Measurements from ENCODE around the gene MGLL. TPM values are rescaled to one million over a fixed set of nuclear protein-coding genes. Genes with fewer than 3 reads are reported as not detected.
A peak's percentile ranks its signal among the peaks of the same experiment; 100 is the strongest.

Gene MGLL
- total and polyA plus RNA-seq, 7 donors, result 24.7 to 220 (median 46.8) TPM

- Histone ChIP-seq H3K36me3 (peaks cover 0 to 6% (median 0%) of the 10 kb centered on the region in 4 donors), H3K27me3 (no peaks in the 10 kb centered on the region), H3K4me1 (peaks cover 0 to 65% (median 53%) of the 10 kb centered on the region in 4 donors), H3K27ac (peak overlapping the region; percentile 46 to 97 (median 50)), H3K9me3 (no peaks in the 10 kb centered on the region), H3K4me3 (no peak overlapping the region)
- DNase-seq, result no peak
- WGBS, 2 donors, result 85 to 86% methylated on average over 11 of the region's 11 CpGs
- intact Hi-C loops (cut with DNase I), result no loop called here
- TF ChIP-seq POLR2AphosphoS5 (IDR thresholded peaks at IDR 0.05) (no peak), CTCF (IDR thresholded peaks at IDR 0.05) (no peak), EP300 (IDR thresholded peaks at IDR 0.05) (no peak), POLR2A (IDR thresholded peaks at IDR 0.05) (no peak)
Measured at GRCh38 chr3:127701280-127701911, 120.9 kb downstream of the MGLL start.

- no peaks in the 10 kb centered on the region for H3K9me3 ChIP-seq
- H3K27me3 ChIP-seq, result no peaks in the 10 kb centered on the region
- no peak overlapping the region for H3K4me3 ChIP-seq
- peaks cover 0 to 71% (median 57%) of the 10 kb centered on the region in 4 donors for H3K4me1 ChIP-seq
- H3K36me3 ChIP-seq, result peaks cover 0 to 6% (median 0%) of the 10 kb centered on the region in 4 donors
- intact Hi-C loops (cut with DNase I), result no loop called here
- no peak for TF ChIP-seq POLR2A (IDR thresholded peaks at IDR 0.05)
- no peak for TF ChIP-seq EP300 (IDR thresholded peaks at IDR 0.05)
- WGBS, 2 donors, result 86 to 90% methylated on average over 5 of the region's 5 CpGs
- no peak for DNase-seq
- peak overlapping the region; percentile 87 to 97 (median 94) for H3K27ac ChIP-seq
Measured at GRCh38 chr3:127700406-127700805, 121.9 kb downstream of the MGLL start.

GRCh38 chr3:127699416-127700300 lies 122.7 kb downstream of the MGLL start:
- WGBS, 2 donors, result 88 to 91% methylated on average over 9 of the region's 9 CpGs
- no peak for DNase-seq
- intact Hi-C loops (cut with DNase I), result no loop called here
- peak overlapping the region; percentile 87 to 97 (median 94) for H3K27ac ChIP-seq
- H3K27me3 ChIP-seq, result no peaks in the 10 kb centered on the region
- H3K36me3 ChIP-seq, result no peaks in the 10 kb centered on the region
- peaks cover 0 to 71% (median 57%) of the 10 kb centered on the region in 4 donors for H3K4me1 ChIP-seq
- no peaks in the 10 kb centered on the region for H3K9me3 ChIP-seq
- H3K4me3 ChIP-seq, result no peak overlapping the region
- TF ChIP-seq EP300 (IDR thresholded peaks at IDR 0.05), result no peak
- no peak for TF ChIP-seq POLR2A (IDR thresholded peaks at IDR 0.05)
- no peak for TF ChIP-seq POLR2AphosphoS5 (IDR thresholded peaks at IDR 0.05)
- no peak for TF ChIP-seq CTCF (IDR thresholded peaks at IDR 0.05)

- Histone ChIP-seq H3K27ac (peak overlapping the region; percentile 87 to 97 (median 94)), H3K4me3 (no peak overlapping the region), H3K36me3 (no peaks in the 10 kb centered on the region), H3K4me1 (peaks cover 0 to 71% (median 57%) of the 10 kb centered on the region in 4 donors), H3K9me3 (no peaks in the 10 kb centered on the region), H3K27me3 (no peaks in the 10 kb centered on the region)
- intact Hi-C loops (cut with DNase I), result loop anchor here (1.0 kb wide), 1 partner anchor 88 kb away; no protein-coding TSS in a partner anchor
- WGBS, 2 donors, result 84 to 86% methylated on average over 6 of the region's 6 CpGs
- no peak for TF ChIP-seq POLR2A (IDR thresholded peaks at IDR 0.05)
- TF ChIP-seq EP300 (IDR thresholded peaks at IDR 0.05), result no peak
- TF ChIP-seq CTCF (IDR thresholded peaks at IDR 0.05), result no peak
- no peak for TF ChIP-seq POLR2AphosphoS5 (IDR thresholded peaks at IDR 0.05)
- DNase-seq, result no peak
Measured at GRCh38 chr3:127698691-127699415, 123.5 kb downstream of the MGLL start.
